NK-92 treated with Interleukin-12 subunit alpha and Interleukin-12 subunit beta, amount 100 ng/mL, for 24 hours (cell line): ENCODE data around the gene GATA2.

ENCODE experiments used
- DNase-seq: peaks from one replicate; lab custom pipeline; 2025; lab: John Stamatoyannopoulos, UW

Gene GATA2

DNA sequence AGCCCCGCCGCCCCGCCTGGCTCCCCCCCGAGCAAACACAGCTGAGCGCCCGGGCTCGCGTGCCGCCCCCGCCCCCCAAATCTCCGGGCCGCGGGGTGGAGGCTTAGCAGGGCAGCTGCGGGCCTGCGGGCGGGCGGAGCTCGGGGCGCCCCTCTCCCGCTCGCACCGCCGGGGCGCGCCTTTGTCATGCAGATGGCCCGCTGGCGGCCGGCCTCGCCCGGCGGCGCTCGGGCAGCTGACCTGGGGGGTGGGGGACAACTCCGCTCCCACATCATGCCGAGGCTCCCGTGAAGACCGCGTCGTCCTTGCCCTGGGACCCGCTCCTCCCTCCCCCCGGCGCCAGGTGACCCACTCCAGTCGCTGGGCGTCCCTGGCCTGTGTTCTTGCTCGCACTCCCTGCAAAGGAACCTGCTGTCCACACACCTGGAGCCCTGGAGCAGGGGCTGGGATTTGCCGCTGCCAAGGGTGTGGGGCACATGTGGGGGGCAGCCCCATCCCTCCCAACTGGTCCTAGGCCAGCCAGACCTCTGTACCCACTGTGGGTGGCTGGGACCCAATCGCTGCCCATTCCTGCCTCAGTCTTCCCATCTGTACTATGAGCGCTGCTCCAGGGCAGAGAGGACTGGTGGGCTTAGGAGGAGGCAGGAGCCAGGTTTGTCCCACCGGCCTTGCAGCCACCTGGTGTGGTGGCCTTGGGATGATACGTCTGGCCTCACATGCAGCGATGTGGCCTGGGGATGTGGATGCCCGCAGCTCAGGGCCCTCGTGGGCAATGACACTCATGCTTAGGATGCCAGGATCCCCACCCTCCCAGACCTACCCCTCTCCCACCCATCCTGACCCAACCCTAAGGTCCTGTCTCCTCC is 59.8 kb downstream of the GATA2 start:
- DNase-seq = no peak

- no peak for DNase-seq
These were observed 60.6 kb downstream of the GATA2 start for GRCh38 chr3:128432301-128432970.

DNA sequence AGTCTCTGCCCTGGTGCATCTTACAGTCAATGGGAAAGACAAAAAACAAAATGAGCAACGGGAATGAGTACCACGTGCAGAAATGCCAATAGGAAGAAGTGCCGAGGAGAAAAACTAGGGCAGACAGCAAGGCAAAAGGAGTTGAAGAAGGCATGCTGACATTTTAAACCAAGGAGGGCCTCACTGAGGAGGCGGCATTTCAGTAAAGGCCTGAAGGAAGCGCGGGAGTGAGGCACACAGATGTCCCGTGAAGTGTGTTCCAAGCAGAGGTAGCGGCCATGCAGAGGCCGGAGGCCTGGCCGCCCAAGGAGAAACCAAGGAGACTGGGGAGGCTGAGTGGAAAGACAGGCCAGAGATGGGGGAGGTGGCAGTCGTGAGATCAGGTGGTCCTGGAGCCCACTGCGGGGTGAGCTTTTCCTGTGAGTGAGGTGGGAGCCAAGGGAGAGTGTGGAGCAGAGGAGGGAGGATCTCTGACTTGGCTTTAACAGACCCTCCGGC is 61.1 kb downstream of the GATA2 start:
- DNase-seq = no peak

DNA sequence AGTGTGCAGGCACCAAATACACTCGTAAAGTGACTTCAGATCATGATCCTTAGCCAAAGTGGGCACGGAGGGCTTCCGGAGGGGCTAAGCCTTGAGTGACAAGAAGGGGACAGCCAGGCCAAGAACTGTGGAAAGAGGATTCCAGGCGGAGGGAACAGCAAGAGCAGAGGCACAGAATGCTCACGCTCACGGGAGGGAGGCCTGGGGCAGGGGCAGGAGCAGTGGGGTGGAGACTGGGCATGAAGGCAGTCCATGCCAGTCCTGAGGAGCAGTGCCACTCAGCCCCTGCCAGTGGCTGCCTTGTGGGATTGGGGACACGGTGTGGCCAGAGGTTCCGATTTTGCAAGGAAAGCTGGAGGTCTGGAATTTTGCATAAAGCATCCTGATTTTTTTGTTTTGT is 62.3 kb downstream of the GATA2 start:
- DNase-seq = no peak

GRCh38 chr3:128430301-128430700 is 62.7 kb downstream of the GATA2 start:
- no peak for DNase-seq

DNA sequence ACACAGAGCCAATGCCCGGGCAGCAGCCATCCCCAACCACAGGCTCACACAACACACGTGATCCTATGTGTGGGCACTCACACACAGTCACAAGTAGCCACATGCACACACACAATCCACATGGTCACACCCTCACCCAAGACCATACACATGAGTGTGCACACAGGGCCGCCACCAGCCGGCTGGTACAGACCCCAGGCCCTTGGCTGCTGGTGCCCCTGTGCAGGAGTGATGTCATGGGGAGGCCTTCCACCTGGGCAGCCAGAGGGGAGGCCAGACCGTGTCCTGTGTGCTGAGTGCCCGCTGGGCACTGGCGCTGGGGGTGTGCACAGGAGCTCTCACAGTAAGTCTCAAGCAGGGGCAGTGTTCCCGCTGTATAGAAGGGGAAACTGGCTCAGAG is 63.2 kb downstream of the GATA2 start:
- DNase-seq = no peak
